Vagina (tissue), 2 donors: Measurements from ENCODE around the gene GTPBP1. TPM values are rescaled to one million over a fixed set of nuclear protein-coding genes. Genes with fewer than 3 reads are reported as not detected.

ENCODE experiments used
- DNase-seq, 2 donors: peaks; one replicate each; pipeline ENCODE4 v3.0.0-alpha.2; 2017; ENCODE audit errors: extremely low spot score in 2 of 2
- H3K27ac ChIP-seq: fragments of 200-600 bp; sonication (generic); one replicate; pipeline ENCODE4 v1.5.1; 2019
- H3K27me3 ChIP-seq: fragments of 200-600 bp; sonication (generic); one replicate; pipeline ENCODE4 v1.5.1; 2019
- H3K36me3 ChIP-seq, 2 donors: fragments of 200-600 bp; sonication (generic); one replicate each; pipeline ENCODE4 v1.5.1; 2017 to 2019
- H3K4me1 ChIP-seq: fragments of 200-600 bp; sonication (generic); one replicate; pipeline ENCODE4 v1.5.1; 2019
- H3K4me3 ChIP-seq, 2 donors: fragments of 200-600 bp; sonication (generic); 1 replicate in 1 of 2; 2 replicates in 1 of 2; pipeline ENCODE4 v1.5.1; 2016 to 2019
- H3K9me3 ChIP-seq: fragments of 200-600 bp; sonication (generic); one replicate; pipeline ENCODE4 v1.5.1; 2019
- CTCF ChIP-seq, 3 experiments: fragments of 450-650 bp in 2 of 3; fragments of 200-600 bp in 1 of 3; sonication (generic) in 1 of 3; IDR thresholded peaks; one replicate each; pipeline ENCODE4 v1.5.1; 2017 to 2019; ENCODE audit warnings: antibody characterized with exemption in 3 of 3, mild to moderate bottlenecking in 2 of 3, moderate library complexity in 2 of 3
- POLR2A ChIP-seq, 2 donors: fragments of 450-650 bp; IDR thresholded peaks; one replicate each; pipeline ENCODE4 v1.6.1; 2017; ENCODE audit warnings: antibody characterized with exemption in 2 of 2, mild to moderate bottlenecking in 2 of 2, moderate library complexity in 2 of 2
- POLR2AphosphoS5 ChIP-seq, 2 donors: sonication (generic); formaldehyde crosslinking; IDR thresholded peaks; one replicate each; pipeline ENCODE4 v1.9.0; 2017; ENCODE audit warnings: antibody characterized with exemption in 2 of 2, mild to moderate bottlenecking in 2 of 2, low read depth in 1 of 2; ENCODE audit not compliant: insufficient read depth in 1 of 2
- intact Hi-C: fragments of 100-400 bp; cut with DNase I; formaldehyde crosslinking; loops from one replicate; pipeline ENCODE4 v1.15.1; 2023
- total RNA-seq: library from RNA; depleted of rRNA; stranded (reverse); fragments of >200 nt; gene quantifications from one replicate; pipeline ENCODE4 v1.2.3, GENCODE V29; 2016

The GTPBP1 gene
- total RNA-seq, 1 donor from 2014 or later: 69.5 TPM

- Histone ChIP-seq H3K27me3 (no peaks in the 10 kb centered on the region), H3K4me1 (no peaks in the 10 kb centered on the region), H3K27ac (no peak overlapping the region), H3K36me3 (peaks cover 11 to 95% of the 10 kb centered on the region in 2 donors), H3K9me3 (no peaks in the 10 kb centered on the region), H3K4me3 (no peak overlapping the region)
- DNase-seq: no peak
- intact Hi-C loops: no loop called here
- TF ChIP-seq CTCF (IDR thresholded peaks at IDR 0.05) (no peak), POLR2AphosphoS5 (IDR thresholded peaks at IDR 0.05; ENCODE audit: insufficient read depth in 1 of 2, low read depth in 1 of 2) (no peak), POLR2A (IDR thresholded peaks at IDR 0.05) (no peak)
These were observed 34.5 kb downstream of the GTPBP1 start for GRCh38 chr22:38740116-38740723.

- TF ChIP-seq POLR2AphosphoS5 (IDR thresholded peaks at IDR 0.05; ENCODE audit: insufficient read depth in 1 of 2, low read depth in 1 of 2) (no peak), POLR2A (IDR thresholded peaks at IDR 0.05) (no peak)
- H3K27ac ChIP-seq: no peak overlapping the region
- no peak overlapping the region for H3K4me3 ChIP-seq
- no peaks in the 10 kb centered on the region for H3K9me3 ChIP-seq
- peaks cover 11 to 98% of the 10 kb centered on the region in 2 donors for H3K36me3 ChIP-seq
- DNase-seq: no peak
- no peaks in the 10 kb centered on the region for H3K4me1 ChIP-seq
- no peaks in the 10 kb centered on the region for H3K27me3 ChIP-seq
- intact Hi-C loops: no loop called here
These were observed 35.0 kb downstream of the GTPBP1 start for GRCh38 chr22:38740754-38741153.

- no peak overlapping the region for H3K27ac ChIP-seq
- H3K4me3 ChIP-seq: no peak overlapping the region
- intact Hi-C loops: no loop called here
- TF ChIP-seq POLR2A (IDR thresholded peaks at IDR 0.05) (no peak), POLR2AphosphoS5 (IDR thresholded peaks at IDR 0.05; ENCODE audit: insufficient read depth in 1 of 2, low read depth in 1 of 2) (no peak), CTCF (IDR thresholded peaks at IDR 0.05) (no peak)
- no peak for DNase-seq
- H3K27me3 ChIP-seq: no peaks in the 10 kb centered on the region
- peaks cover 11 to 98% of the 10 kb centered on the region in 2 donors for H3K36me3 ChIP-seq
- H3K4me1 ChIP-seq: no peaks in the 10 kb centered on the region
- no peaks in the 10 kb centered on the region for H3K9me3 ChIP-seq
These were observed 35.4 kb downstream of the GTPBP1 start for GRCh38 chr22:38741166-38741565.

- H3K27me3 ChIP-seq: no peaks in the 10 kb centered on the region
- intact Hi-C loops: no loop called here
- no peaks in the 10 kb centered on the region for H3K9me3 ChIP-seq
- TF ChIP-seq CTCF (IDR thresholded peaks at IDR 0.05) (no peak), POLR2A (IDR thresholded peaks at IDR 0.05) (no peak), POLR2AphosphoS5 (IDR thresholded peaks at IDR 0.05; ENCODE audit: insufficient read depth in 1 of 2, low read depth in 1 of 2) (no peak)
- H3K4me3 ChIP-seq: no peak overlapping the region
- no peak overlapping the region for H3K27ac ChIP-seq
- no peaks in the 10 kb centered on the region for H3K4me1 ChIP-seq
- no peak for DNase-seq
- H3K36me3 ChIP-seq: peaks cover 11 to 98% of the 10 kb centered on the region in 2 donors
These were observed 35.8 kb downstream of the GTPBP1 start for GRCh38 chr22:38741576-38741975.

GRCh38 chr22:38742176-38742942 is 36.6 kb downstream of the GTPBP1 start:
- no peak overlapping the region for H3K4me3 ChIP-seq
- no peak for DNase-seq
- H3K9me3 ChIP-seq: no peaks in the 10 kb centered on the region
- H3K27ac ChIP-seq: no peak overlapping the region
- H3K36me3 ChIP-seq: peaks cover 11 to 98% of the 10 kb centered on the region in 2 donors
- no peaks in the 10 kb centered on the region for H3K27me3 ChIP-seq
- no peak for TF ChIP-seq CTCF (IDR thresholded peaks at IDR 0.05)
- TF ChIP-seq POLR2A (IDR thresholded peaks at IDR 0.05): no peak
- TF ChIP-seq POLR2AphosphoS5 (IDR thresholded peaks at IDR 0.05; ENCODE audit: insufficient read depth in 1 of 2, low read depth in 1 of 2): no peak
- intact Hi-C loops: no loop called here
- no peaks in the 10 kb centered on the region for H3K4me1 ChIP-seq
